OCI-LY1 (cell line): ENCODE measurements around the gene ALMS1.
A peak's percentile ranks its signal among the peaks of the same experiment; 100 is the strongest.

Source experiments
- H2AFZ ChIP-seq: fragments of 200-600 bp; sonication (generic), shearing (Covaris generic); 2 replicates; pipeline ENCODE4 v1.6.0; 2014; ENCODE audit warnings: antibody characterized with exemption, mild to moderate bottlenecking, low read length
- H3F3A ChIP-seq: fragments of 200-600 bp; sonication (generic), shearing (Covaris generic); 2 replicates; pipeline ENCODE4 v1.6.0; 2014; ENCODE audit warnings: mild to moderate bottlenecking, antibody characterized with exemption, low read length, moderate library complexity; ENCODE audit not compliant: insufficient read depth
- H3K27ac ChIP-seq: fragments of 200-600 bp; sonication (generic); 2 replicates; pipeline ENCODE4 v1.5.1; 2014; ENCODE audit warnings: low read length, mixed run types, mild to moderate bottlenecking, low read depth; ENCODE audit not compliant: poor library complexity, severe bottlenecking
- H3K27me3 ChIP-seq: fragments of 200-600 bp; sonication (generic); 2 replicates; pipeline ENCODE4 v1.6.0; 2014; ENCODE audit warnings: antibody characterized with exemption, mild to moderate bottlenecking, low read length, moderate library complexity; ENCODE audit not compliant: insufficient read depth
- H3K36me3 ChIP-seq: fragments of 200-600 bp; sonication (generic); 2 replicates; pipeline ENCODE4 v1.6.1; 2014; ENCODE audit warnings: mild to moderate bottlenecking, antibody characterized with exemption, low read length, moderate library complexity, mixed read lengths; ENCODE audit not compliant: insufficient read depth
- H3K4me1 ChIP-seq: fragments of 200-600 bp; sonication (generic); 2 replicates; pipeline ENCODE4 v1.5.1; 2014; ENCODE audit warnings: mild to moderate bottlenecking, low read length, moderate library complexity; ENCODE audit not compliant: insufficient read depth, severe bottlenecking
- H3K4me2 ChIP-seq: fragments of 200-600 bp; sonication (generic), shearing (Covaris generic); 2 replicates; pipeline ENCODE4 v1.6.1; 2014; ENCODE audit warnings: low read length
- H3K4me3 ChIP-seq: fragments of 200-600 bp; sonication (generic); 2 replicates; pipeline ENCODE4 v1.5.1; 2014; ENCODE audit warnings: low read length, low read depth, mild to moderate bottlenecking, mixed read lengths; ENCODE audit not compliant: poor library complexity, severe bottlenecking
- H3K79me2 ChIP-seq: fragments of 200-600 bp; shearing (Covaris generic); 2 replicates; pipeline ENCODE4 v1.6.1; 2016; ENCODE audit warnings: mixed run types, low read length, mixed read lengths; ENCODE audit not compliant: insufficient read depth
- H3K9ac ChIP-seq: fragments of 200-600 bp; sonication (generic), shearing (Covaris generic); 2 replicates; pipeline ENCODE4 v1.6.1; 2014; ENCODE audit warnings: mild to moderate bottlenecking, low read length, mixed read lengths
- H3K9me2 ChIP-seq: fragments of 200-600 bp; sonication (generic), shearing (Covaris generic); 2 replicates; pipeline ENCODE4 v1.6.1; 2014; ENCODE audit warnings: low read depth, mild to moderate bottlenecking, low read length, mixed read lengths
- H3K9me3 ChIP-seq: fragments of 200-600 bp; shearing (Covaris generic); 2 replicates; pipeline ENCODE4 v1.6.1; 2014; ENCODE audit warnings: low read length, mixed read lengths
- H4K20me1 ChIP-seq: fragments of 200-600 bp; sonication (generic), shearing (Covaris generic); 2 replicates; pipeline ENCODE4 v1.6.0; 2016; ENCODE audit warnings: mild to moderate bottlenecking, low read length; ENCODE audit not compliant: insufficient read depth
- CTCF ChIP-seq: fragments of 200-600 bp; sonication (generic), shearing (Covaris generic); IDR thresholded peaks from 2 replicates; pipeline ENCODE4 v1.5.1; 2017; ENCODE audit warnings: mild to moderate bottlenecking, antibody characterized with exemption, low read length, moderate library complexity, mixed read lengths
- EZH2 ChIP-seq: fragments of 200-600 bp; sonication (generic), shearing (Covaris generic); IDR thresholded peaks from 2 replicates; pipeline ENCODE4 v1.8.0; 2017; ENCODE audit warnings: borderline replicate concordance, mixed run types, mild to moderate bottlenecking, antibody characterized with exemption, low read length, moderate library complexity, mixed read lengths

Gene ALMS1

GRCh38 chr2:73385504-73386341, at the start of gene ALMS1:
Gene ALMS1 (plus strand): TSS chr2:73385836. CDS start chr2:73385869, 33 bp downstream.
- Histone ChIP-seq H3K9ac (peak within 1 kb of the TSS; percentile 96), H3K4me3 (peak within 1 kb of the TSS; percentile 96), H3F3A (no peaks in the 10 kb centered on the region), H3K4me1 (peaks cover 20% of the 10 kb centered on the region), H3K27ac (peak within 1 kb of the TSS; percentile 83), H3K9me3 (no peaks in the 10 kb centered on the region), H3K36me3 (no peaks in the 10 kb centered on the region), H4K20me1 (no peaks in the 10 kb centered on the region), H3K9me2 (no peaks in the 10 kb centered on the region), H3K79me2 (peaks cover 18% of the 10 kb centered on the region), H2AFZ (peak within 1 kb of the TSS; percentile 96), H3K4me2 (peak within 1 kb of the TSS; percentile 94), H3K27me3 (no peaks in the 10 kb centered on the region)
- TF ChIP-seq EZH2 (no peak), CTCF (no peak)

GRCh38 chr2:73337828-73338227, 47.8 kb upstream of the ALMS1 start:
- H3K9ac ChIP-seq = no peak overlapping the region
- no peaks in the 10 kb centered on the region for H3F3A ChIP-seq
- H3K4me3 ChIP-seq = no peak overlapping the region
- no peak overlapping the region for H3K27ac ChIP-seq
- no peak overlapping the region for H3K4me2 ChIP-seq
- H3K9me2 ChIP-seq = no peaks in the 10 kb centered on the region; the same call in 1 of the 2 replicates
- H3K36me3 ChIP-seq = no peaks in the 10 kb centered on the region
- H3K27me3 ChIP-seq = no peaks in the 10 kb centered on the region
- no peaks in the 10 kb centered on the region for H3K4me1 ChIP-seq
- no peaks in the 10 kb centered on the region for H3K9me3 ChIP-seq
- no peaks in the 10 kb centered on the region for H4K20me1 ChIP-seq
- no peaks in the 10 kb centered on the region for H3K79me2 ChIP-seq
- no peak for TF ChIP-seq CTCF
- TF ChIP-seq EZH2 = no peak
- H2AFZ ChIP-seq = no peak overlapping the region

- H3K36me3 ChIP-seq = no peaks in the 10 kb centered on the region
- no peak overlapping the region for H3K27ac ChIP-seq
- H3K79me2 ChIP-seq = no peaks in the 10 kb centered on the region
- no peak overlapping the region for H3K9ac ChIP-seq
- TF ChIP-seq CTCF (no peak), EZH2 (no peak)
- H4K20me1 ChIP-seq = no peaks in the 10 kb centered on the region
- no peaks in the 10 kb centered on the region for H3F3A ChIP-seq
- H3K9me3 ChIP-seq = no peaks in the 10 kb centered on the region
- H3K27me3 ChIP-seq = no peaks in the 10 kb centered on the region
- H3K9me2 ChIP-seq = no peaks in the 10 kb centered on the region; the same call in 1 of the 2 replicates
- H3K4me3 ChIP-seq = no peak overlapping the region
- H3K4me1 ChIP-seq = no peaks in the 10 kb centered on the region
- H3K4me2 ChIP-seq = no peak overlapping the region
- no peak overlapping the region for H2AFZ ChIP-seq
These were observed 46.4 kb upstream of the ALMS1 start for GRCh38 chr2:73339201-73339600.
